ENCODE measurements around the gene SHMT2.

The SHMT2 gene

GRCh38 chr12:57241402-57242310 lies 12.1 kb downstream of the SHMT2 start:
- DNase-seq = no peak

DNA sequence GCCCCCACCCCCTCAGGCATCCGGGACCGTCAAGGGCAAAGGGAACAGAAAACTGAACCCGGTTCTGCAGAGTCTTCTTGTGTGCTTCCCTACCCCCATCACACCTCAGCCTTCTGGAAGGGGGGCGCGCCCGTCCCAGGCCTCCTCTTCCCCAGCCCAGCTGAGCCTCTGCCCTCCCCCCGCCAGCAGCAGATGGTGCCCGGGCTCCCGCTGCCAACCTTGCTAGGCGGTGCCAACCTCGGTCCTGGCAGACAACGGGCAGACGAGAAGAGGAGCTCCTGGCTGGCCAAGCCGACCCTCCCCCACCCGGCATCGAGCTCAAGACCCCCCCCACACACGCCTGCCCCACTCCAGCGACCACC lies 12.8 kb downstream of the SHMT2 start:
- DNase-seq = no peak

DNA sequence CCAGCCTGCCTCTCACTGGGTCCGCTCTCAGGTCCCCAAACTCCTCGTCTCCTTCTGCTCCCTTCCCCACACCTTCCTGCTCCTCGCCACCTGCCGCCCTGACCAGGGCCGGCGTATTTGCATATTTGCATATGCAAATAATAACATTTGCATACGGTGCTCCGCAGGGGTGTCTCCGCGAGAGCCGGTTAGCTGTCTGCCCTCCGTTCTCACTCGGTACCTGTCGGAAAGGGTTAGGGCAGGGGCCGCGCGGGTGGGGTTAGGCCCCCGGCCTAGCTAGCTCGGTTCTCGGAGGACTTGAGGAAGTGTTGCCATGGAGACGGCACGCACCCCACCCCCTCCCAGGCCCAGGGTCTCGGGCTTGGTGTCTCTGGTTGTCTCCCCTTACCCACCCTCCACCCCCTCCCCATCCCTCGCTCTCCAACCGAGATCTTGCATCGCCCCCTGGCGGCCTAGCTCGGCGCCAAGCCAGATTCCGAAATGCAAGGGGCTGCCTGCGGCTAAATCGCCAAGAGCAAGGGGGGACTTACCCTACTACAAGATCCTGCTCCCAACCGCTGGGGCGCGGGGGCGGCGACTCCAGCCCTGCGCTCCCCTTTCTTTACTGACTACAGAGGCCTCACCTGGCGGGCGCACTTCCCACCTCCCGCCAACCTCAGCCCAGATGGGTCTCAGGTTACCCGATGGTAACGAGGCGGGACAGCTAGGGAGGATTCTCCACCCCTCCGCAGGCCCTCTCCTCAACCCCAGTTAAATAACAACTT lies 13.4 kb downstream of the SHMT2 start:
- peak; percentile 76 for DNase-seq

- DNase-seq = peak; percentile 85
Measured at GRCh38 chr12:57243521-57244311, 14.2 kb downstream of the SHMT2 start.

DNA sequence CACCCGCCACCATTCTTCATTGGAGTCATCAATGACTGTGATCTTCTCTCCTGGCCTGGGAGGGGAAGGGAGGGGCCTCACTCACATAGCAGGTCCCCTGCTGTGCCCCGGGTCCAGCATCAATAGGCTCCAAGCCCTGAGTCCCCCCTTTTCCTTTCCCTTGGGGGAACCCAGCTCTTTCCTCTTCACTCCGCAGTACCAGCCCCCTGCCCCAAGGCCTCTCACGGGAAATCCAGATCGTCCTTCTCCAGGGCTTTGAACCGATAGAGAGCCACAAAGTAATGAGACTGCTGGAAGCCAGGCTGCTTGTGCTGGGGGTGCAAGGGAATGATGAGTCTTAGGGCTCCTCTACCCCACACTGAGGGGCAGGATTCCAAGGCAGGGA lies 14.8 kb downstream of the SHMT2 start:
- DNase-seq = no peak

- no peak for DNase-seq
Measured at GRCh38 chr12:57247041-57247440, 17.5 kb downstream of the SHMT2 start.

GRCh38 chr12:57248934-57249742 lies 19.6 kb downstream of the SHMT2 start:
- no peak for DNase-seq

DNA sequence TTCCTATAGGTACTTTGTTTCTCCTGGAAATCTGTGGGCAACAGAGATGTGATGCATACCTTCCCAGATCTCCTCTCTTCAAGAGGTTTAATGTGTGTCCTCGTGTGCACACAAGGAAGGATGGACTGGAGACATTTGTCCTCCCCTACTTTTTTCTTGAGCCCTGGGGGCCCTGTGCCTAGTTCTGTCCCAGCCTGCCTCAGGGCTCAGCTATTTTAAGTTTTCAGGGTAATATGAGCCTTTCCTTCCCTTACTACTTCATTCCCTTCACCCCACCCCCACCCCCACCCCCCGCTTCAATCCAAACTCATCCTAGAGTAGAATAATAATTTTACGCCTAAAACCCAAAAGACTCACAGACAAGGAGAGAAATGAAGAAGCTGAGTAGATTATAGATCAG lies 21.0 kb downstream of the SHMT2 start:
- DNase-seq = no peak

- no peak for DNase-seq
Measured at GRCh38 chr12:57250956-57251355, 21.4 kb downstream of the SHMT2 start, which contains the start of gene STAC3. Gene STAC3 (minus strand): TSS chr12:57251187. CDS start chr12:57249636, 1,551 bp downstream.

DNA sequence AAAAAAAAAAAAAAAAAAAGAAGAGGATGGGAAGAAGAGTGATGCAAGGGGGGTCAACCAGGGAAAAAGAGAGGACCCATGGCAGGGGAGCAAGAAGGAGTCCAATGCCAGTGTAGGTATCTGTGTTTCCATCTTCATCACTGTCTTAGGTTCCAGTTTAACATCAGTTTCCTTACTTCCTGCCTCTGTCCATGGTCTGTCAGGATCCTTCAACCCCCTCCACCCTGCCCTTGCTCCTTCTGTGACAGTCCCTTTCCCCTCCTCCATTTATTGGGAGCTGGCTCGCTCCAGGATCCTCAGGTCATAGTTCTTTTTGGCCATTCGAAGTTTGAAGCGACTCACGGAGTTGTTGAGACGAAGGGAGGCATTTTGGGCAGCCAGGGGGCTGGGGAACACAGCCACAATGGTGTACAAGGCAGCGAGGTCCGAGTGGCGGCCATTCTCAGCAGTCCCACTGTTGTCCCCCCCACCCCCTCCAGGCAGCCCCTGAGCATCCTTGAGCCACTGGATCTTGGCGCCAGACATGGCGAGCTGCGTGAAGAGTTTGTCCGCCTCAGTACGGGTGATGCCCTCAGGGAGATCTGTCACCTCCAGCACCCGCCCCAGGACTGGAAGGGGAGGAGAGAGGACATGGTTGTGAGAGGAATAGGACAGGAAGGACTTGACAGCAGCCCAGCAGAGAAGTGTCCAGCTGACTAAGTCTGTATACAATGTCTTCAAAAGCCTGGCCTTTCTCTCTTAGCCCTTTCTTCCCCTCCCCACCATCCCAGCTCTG lies 25.2 kb downstream of the SHMT2 start:
- no peak for DNase-seq

- no peak for DNase-seq
Measured at GRCh38 chr12:57255916-57256315, 26.4 kb downstream of the SHMT2 start.

GRCh38 chr12:57258977-57259970 lies 29.8 kb downstream of the SHMT2 start:
- no peak for DNase-seq

DNA sequence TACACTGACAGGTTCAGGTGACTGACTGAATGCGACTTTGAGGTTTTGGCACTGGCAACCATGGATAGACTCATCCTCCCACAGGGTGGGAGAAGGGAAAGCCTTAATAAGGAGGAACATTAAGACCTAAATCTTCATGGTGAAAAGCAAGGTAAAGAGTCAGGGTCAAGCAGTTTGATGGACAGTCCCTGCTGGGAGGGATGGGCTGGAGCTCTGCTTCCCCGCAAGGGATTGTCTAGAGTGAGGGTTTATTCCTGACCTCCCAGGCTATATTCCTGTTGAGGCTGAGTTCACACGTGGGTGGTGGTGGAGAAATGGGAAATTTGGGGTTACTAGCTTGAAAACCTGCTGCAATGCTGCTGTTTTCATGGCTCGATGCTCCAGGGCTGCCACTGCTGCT lies 30.9 kb downstream of the SHMT2 start:
- no peak for DNase-seq

GRCh38 chr12:57261428-57261865 lies 31.9 kb downstream of the SHMT2 start:
- no peak for DNase-seq

GRCh38 chr12:57262126-57262822 lies 32.8 kb downstream of the SHMT2 start:
- DNase-seq = no peak

DNA sequence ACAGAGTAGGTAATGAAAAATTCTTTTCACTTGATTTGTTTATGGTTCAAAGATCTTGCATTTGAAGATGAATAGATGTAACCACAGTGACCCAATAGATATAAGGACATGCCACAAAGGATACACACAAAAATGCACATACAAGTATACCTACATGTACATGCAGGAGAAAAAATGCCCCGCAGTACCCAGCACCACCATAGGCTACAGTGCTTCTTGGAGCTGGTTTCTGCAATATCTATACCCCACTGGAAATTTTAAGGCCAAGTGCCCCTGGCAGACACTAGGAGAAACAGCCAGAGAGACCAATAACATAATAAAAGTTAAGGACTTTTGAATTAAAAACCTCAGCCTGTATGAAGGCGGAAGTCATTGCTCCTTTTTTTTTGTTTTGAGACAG lies 33.6 kb downstream of the SHMT2 start:
- no peak for DNase-seq

DNA sequence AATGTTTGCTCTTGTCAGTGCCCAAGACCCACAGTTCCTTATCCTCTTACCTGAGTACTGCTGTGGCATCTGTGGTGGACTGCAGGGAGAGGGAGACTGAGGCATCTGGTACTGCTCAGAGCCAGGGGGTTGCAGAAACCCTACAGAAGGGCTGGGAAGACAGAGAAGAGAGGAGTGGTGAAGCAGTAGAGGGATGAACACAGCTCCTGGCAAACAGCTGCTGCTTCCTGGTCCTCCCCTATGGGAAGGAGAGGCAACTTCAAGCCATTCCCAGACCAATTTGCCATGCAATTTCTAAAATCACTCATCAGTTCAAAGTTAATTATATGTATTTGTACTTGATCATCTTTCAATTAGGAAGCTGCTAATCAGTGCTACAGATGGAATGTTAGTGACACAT lies 37.2 kb downstream of the SHMT2 start:
- no peak for DNase-seq

DNA sequence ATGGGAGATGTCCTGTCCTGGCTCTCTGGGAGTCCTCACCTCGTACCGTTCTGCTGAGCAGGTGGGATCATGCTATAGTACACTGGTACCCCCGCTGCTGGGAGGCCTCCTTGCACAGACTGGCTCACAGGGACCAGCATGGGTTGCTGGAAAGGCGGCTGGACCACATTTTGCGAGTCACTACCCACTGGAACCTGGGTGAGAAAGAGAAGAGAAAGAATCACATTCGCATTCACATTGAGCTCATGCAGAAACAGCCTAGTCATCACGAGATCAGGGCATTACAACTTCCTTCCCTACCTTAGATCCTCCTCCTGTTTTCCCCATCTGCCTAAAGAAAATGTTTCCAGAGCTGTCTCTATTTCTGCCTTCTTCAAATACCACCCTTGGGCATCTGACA lies 38.8 kb downstream of the SHMT2 start:
- peak; percentile 27 for DNase-seq

- DNase-seq = no peak
Measured at GRCh38 chr12:57270966-57271470, 41.5 kb downstream of the SHMT2 start.

Data from activated CD4-positive, alpha-beta T cell treated with anti-CD3 and anti-CD28 coated beads, Interleukin-2, Interleukin-6, amounts not matched to agents 100 ng/mL and 50 ng/mL, durations not matched to agents 16 hours and 8 hours (primary cell).